ENCODE results near the gene KCNG3. TPM values are rescaled to one million over a fixed set of nuclear protein-coding genes. Genes with fewer than 3 reads are reported as not detected.
A peak's percentile ranks its signal among the peaks of the same experiment; 100 is the strongest.

Gene KCNG3, protein sequence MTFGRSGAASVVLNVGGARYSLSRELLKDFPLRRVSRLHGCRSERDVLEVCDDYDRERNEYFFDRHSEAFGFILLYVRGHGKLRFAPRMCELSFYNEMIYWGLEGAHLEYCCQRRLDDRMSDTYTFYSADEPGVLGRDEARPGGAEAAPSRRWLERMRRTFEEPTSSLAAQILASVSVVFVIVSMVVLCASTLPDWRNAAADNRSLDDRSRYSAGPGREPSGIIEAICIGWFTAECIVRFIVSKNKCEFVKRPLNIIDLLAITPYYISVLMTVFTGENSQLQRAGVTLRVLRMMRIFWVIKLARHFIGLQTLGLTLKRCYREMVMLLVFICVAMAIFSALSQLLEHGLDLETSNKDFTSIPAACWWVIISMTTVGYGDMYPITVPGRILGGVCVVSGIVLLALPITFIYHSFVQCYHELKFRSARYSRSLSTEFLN
- total RNA-seq, result 1.2 TPM

DNA sequence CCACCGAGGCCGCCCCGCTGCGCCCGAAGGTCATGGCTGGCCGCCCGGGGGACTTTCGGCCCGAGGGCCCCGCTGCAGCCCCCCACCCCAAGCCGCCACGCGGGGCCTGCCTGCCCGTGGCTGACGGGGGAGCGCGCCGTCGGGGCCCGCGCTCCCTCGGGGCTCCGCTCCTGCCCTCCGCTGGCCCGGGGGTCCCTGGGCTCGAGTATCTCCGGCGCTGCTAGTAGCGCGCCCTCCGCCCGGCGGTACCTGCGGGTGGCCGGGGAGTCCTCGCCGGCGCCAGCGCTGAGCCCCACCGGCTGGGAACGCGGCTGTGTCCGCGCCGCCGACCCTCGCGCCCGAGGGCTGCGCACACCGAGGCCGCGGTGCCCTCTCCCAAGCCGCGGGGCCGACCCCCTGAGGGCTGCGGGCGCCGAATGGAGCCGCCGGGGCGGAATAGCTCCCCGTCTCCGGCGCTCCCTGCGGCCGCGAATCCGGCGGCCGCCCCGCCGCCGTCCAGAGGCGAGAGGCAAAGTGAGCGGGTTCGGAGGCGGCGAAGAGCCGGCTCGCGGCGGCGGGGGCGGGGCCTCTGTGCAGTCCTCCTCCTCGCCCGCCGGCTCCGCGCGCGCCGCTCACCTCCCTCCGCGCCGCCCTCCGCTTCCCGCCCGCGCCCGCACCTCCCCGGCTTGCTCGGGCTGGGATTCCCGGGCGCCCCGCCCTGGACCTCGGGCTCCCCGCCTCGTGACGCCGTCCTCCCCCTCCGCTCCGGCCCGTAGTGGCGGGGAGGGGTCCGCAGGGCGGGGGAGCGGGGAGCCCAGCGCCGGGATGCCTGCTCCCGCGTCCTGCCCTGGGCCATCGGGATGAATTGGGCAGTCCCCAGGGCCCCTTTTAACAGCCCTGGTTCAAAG, at the start of gene KCNG3:
Gene KCNG3, minus strand, starts transcription at position 515 of the 887 bp plus-strand sequence. Its CDS starts 481 bp downstream, at position 34.
- FAIRE-seq (no peak), DNase-seq (ENCODE audit: low spot score in 2 of 2) (peak; percentile 63 to 66)

DNA sequence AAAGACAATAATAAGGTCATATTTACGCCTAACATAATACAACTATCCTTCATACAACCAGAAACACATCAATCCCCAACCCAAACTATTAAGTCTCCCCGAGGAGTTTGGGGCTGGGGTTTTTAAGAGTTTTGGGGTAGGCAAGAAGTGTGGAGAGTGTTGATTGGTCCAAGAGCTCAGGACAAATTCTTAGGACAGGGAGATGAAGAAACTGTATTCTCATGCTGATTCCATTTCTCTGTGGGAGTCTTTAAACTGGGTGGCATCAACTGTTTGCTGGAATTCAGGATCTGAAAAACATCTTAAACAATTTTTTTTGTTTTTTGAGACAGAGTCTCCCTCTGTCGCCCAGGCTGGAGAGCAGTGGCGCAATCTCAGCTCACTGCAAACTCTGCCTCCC, 49.1 kb upstream of the KCNG3 start:
- DNase-seq (ENCODE audit: low spot score in 2 of 2), result no peak
- FAIRE-seq, result no peak

DNA sequence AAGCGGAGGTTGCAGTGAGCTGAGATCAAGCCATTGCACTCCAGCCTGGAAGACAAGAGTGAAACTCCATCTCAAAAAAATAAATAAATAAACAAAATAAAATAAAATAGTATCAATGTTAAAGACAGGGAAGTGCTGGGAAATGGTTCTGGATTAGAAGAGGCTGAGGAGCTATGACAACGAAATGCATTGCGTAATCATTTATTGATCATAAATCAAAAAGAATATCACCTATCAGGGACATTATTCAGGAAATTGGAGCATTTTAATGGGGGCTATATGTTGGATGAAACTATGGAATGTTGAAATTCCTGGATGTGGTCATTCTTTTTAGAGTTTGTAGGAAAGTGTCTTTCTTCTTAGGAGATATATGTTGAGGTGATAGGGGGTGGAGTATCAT, 43.7 kb upstream of the KCNG3 start:
- DNase-seq (ENCODE audit: low spot score in 2 of 2) (no peak), FAIRE-seq (no peak)

DNA sequence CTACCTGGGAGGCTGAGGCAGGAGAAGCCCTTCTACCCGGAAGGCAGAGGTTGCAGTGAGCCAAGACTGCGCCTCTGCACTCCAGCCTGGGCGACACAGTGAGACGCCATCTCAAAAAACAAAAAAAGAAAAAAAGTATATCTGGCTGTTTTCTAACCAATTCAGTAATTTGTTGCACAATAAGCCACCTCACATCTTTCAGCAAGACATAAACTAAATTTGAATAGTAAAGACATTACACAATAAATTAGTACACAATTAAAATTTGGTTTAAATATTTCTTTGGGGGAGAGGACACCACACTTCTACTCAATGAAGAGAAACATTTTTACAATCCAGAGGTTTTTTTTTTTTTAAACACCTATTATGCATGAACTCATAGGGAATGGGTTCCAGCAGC, 38.6 kb upstream of the KCNG3 start:
- DNase-seq (ENCODE audit: low spot score in 2 of 2), result no peak
- FAIRE-seq, result no peak

DNA sequence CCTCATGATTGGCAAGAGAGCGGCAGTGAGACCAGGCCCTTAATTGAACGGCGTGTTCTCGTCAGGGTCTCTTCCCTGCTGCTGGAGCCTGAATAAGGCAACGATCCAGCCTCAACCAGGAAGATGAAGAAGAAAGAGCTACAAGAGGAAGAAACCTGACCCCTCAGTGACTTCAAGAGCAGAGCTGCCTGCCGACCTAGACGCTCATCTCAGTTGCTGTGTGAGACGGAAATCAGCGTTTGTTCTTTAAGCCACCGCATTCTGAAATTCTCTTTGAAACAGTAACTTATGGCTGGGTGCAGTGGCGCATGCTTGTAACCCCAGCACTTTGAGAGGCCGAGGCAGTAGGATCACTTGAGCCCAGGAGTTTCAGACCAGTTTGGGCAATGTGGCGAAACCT, 29.6 kb upstream of the KCNG3 start:
- DNase-seq (ENCODE audit: low spot score in 2 of 2) (no peak), FAIRE-seq (no peak)

DNA sequence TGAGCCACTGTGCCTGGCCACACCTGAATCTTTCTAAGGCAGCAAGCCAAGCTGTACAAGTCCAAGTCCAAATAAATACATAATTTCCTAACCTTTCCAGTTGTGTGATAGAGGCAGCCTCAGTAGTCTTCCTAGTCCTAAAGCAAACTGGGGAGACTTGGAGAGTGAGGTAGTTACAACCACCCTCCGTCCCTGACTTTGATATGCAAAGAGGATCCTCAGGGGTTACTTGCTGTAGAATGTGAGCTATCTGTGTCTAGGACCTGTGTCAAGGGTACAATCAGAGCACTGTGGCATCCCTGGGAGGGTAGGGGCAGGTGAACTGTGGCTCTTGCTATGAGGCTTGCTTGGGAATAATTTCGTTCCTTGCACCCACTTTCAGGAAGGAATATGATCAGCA, 28.3 kb upstream of the KCNG3 start:
- FAIRE-seq, result no peak
- no peak for DNase-seq (ENCODE audit: low spot score in 2 of 2)

DNA sequence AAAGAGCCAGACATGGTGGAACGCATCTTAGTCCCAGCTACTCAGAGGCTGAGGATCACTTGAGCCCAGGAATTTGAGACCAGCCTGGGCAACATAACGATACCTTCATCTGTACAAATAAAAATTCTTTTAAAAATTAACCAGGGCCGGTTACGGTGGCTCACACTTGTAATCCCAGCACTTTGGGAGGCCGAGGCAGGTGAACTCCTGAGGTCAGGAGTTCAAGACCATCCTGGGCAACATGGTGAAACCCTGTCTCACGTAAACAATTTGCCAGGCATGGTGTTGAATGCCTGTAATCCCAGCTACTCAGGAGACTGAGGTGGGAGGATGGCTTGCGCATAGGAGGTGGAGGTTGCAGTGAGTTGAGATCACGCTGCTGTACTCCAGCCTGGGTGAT, 25.8 kb upstream of the KCNG3 start:
- no peak for DNase-seq (ENCODE audit: low spot score in 2 of 2)
- no peak for FAIRE-seq

DNA sequence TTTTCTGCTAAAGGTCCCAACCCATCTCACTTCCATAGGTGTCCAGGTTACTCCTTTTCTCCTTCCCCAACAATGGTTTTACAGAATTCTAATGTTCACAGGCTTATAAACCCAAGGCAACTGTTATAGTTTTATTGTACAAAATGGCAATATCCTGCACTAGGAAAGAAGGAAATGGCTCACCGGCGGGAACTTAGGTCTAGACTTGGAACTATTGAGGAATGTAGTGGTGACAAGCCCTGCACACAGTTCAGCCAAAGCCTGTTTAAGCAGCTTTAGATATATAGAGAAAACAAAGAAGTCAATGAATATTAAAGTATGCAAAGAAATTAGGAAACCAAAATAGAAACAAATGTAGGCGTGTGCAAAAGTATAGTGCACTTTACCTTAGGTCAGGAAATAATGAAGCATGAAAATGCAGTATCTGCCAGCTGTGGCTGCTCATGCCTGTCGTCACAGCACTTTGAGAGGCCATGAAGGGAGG, 22.7 kb upstream of the KCNG3 start:
- no peak for FAIRE-seq
- no peak for DNase-seq (ENCODE audit: low spot score in 2 of 2)

DNA sequence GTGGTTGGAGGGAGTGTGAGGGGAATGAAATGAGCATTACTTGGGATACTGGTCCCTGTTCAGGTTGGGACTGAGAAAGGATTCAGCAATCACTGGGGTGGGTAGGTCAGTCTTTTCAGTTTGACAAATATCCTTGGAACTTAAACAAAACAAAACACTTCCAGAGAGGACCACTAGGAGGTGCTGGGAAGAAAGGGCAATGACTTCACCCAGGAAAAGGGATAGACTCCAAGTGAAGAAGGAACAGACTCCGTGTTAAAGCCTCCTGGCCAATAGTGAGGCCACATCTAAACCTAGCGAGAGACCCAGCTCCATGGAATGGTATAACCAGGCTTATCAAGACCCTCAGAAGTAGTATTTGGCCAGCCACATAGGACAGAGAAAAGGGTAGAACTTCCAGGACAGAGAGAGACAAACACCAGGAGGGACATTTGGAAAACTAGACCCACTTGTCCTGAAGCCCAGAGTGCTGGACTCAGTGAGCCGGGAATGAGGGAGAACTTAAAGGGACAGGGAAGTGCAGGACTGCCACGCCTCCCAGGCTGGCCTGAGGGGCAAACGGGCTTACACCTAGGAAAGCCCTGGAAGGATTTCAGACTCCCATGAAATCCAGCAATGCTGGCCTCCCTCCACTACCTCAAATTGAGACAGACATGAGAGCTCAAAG, 19.6 kb upstream of the KCNG3 start:
- FAIRE-seq (no peak), DNase-seq (ENCODE audit: low spot score in 2 of 2) (peak in 1 of 2 donors; percentile 34)

DNA sequence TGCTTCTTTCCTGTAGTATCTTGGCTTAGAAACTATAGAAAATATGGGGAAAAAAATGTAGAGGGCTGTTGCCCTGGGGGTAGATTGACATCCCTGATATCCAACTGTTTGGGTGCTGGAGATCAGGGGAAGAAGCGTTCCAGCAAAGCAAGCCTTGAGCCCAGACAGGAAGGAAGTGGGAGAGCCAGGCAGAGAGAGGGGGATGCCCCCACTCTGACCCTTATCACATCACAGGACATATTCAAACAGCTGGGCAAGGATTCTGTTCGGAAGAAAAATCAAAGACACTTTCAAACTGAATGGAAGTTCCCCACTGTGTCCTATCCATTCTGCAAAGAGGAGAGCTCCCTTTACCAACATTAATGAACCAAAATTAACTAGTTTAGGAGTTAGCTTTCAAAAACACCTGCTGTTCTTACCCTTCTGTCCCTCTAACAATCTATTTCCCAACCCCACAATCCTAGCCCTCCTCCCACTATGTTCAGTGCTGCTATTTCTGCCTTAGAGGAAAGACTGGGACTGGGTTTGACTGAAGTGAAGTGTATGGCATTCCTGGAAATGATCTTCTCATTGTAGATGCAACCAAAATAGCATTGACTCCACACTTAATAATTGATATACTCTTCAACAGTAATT, 16.9 kb upstream of the KCNG3 start:
- FAIRE-seq (no peak), DNase-seq (ENCODE audit: low spot score in 2 of 2) (no peak)

DNA sequence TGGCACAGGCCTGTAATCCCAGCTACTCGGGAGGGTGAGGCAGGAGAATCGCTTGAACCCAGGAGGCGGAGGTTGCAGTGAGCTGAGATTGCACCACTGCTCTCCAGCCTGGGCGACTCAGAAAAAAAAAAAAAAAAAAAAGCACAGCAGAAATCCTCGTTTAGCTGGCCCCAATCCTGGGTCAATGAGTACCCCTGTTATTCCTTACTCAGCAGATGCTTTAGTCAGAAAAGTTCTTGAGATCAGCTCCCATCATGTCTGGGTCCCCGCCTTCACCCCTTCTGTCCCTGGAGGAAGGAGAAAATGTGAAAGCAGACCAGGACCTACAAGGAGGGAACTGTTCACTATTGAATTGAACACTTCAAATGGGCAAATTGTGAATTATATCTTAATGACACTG, 16.4 kb upstream of the KCNG3 start:
- no peak for FAIRE-seq

DNA sequence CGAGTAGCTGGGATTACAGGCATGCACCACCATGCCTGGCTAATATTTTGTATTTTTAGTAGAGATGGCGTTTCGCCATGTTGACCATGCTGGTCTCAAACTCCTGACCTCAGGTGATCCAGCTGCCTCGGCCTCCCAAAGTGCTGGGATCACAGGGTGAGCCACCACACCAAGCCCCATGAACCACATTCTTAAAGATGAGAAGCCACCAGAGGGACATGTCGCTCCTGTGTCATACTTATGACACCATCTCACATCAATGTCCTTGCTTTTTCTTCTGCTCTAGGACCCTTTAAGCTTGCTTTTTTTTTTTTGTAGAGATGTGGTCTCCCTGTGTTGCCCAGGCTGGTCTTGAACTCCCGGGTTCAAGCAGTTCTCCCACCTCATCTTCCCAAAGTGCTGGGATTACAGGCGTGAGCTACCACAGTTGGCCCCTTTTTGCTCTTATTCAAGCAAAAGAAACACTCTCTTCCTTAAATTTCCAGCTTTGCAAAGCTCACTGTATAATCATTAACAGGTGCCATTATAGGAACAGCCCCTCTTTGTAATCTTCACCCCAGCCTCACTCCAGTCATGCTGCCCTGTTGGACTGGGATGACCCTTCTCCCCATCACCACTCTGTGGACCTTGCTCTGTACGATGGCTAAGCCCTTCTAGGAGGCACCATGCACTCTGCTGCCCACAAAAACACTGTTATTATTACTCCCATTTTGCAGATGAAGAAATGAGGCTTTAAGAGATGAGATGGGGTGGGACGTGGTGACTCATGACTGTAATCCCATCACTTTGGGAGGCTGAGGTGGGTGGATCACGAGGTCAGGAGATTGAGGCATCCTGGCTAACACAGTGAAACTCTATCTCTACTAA, 10.8 kb upstream of the KCNG3 start:
- DNase-seq (ENCODE audit: low spot score in 2 of 2), result no peak
- FAIRE-seq, result no peak

More for the DNA sequence above, 16.4 kb upstream of the KCNG3 start:
- DNase-seq (ENCODE audit: low spot score in 2 of 2), result no peak

DNA sequence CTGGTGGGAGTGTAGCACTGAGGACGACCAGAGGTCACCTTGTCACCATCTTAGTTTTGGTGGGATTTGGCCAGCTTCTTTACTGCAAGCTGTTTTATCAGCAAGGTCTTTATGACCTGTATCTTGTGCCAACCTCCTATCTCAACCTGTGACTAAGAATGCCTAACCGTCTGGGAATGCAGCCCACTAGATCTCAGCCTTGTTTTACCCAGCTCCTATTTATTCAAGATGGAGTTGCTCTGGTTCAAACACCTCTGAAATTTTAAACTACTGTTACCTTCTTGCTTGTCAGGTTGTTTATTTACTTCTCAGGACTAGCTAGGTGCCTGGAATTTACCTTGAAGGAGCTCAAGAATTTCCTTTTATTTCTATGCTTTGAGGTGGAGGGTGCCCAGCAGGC, 9.5 kb upstream of the KCNG3 start:
- FAIRE-seq (no peak), DNase-seq (ENCODE audit: low spot score in 2 of 2) (no peak)

DNA sequence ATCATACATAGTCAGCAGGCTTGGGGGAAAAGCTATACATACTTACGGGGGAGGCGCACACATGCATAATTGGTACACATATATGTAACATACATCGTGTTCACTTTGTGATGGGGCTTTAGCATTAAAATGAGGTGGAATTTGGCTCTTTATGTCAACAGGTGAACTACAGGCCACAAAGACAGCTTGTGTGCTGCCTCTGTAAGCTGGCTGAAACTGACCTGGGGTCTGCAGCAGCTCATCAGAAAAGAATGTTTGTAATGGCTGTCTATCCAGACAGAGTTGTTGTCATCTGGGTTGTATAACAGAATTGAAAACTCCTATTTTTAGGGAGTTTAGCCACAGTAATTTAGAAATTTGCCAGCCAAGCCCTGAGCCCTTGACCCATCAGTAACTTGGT, 4.7 kb upstream of the KCNG3 start:
- DNase-seq (ENCODE audit: low spot score in 2 of 2) (no peak), FAIRE-seq (no peak)

DNA sequence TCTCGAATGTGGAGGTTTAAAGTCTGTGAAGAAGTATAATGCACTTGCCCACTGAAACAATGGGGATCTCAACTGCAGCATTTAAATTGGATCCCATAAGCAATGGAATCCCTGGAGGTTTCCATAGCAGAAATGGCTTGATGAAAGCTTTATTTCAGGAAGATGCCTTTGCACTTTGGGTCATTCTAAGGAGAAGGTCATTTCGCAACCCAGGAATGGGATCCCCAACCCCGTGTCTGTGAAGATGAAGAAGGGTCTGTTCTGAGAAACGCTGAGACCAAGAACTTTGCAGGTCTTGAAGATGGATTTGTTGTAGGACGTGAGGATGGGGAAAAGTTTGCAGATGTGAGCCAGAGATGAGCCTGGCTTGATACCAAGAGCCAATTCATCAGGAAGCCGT, 1.8 kb upstream of the KCNG3 start:
- no peak for FAIRE-seq

DNA sequence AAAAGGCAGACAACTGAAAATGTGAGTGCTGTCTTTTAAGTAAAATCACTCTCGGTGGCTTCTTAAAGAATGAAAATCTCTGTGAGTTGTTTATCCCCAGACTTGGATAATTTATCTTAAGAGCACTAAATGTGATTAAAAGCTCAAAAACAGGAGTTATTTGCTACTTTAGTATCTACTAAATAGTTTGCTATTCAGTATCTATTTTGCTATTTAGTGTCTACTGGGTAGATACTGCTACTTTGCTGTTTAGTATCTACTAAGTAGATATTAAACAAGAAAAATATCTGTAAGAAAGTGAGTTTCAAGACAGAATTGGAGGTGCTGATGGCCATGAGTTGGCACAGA, 1.4 kb upstream of the KCNG3 start:
- DNase-seq (ENCODE audit: low spot score in 2 of 2) (no peak), FAIRE-seq (no peak)

More for the DNA sequence above, 1.8 kb upstream of the KCNG3 start:
- DNase-seq (ENCODE audit: low spot score in 2 of 2), result no peak

DNA sequence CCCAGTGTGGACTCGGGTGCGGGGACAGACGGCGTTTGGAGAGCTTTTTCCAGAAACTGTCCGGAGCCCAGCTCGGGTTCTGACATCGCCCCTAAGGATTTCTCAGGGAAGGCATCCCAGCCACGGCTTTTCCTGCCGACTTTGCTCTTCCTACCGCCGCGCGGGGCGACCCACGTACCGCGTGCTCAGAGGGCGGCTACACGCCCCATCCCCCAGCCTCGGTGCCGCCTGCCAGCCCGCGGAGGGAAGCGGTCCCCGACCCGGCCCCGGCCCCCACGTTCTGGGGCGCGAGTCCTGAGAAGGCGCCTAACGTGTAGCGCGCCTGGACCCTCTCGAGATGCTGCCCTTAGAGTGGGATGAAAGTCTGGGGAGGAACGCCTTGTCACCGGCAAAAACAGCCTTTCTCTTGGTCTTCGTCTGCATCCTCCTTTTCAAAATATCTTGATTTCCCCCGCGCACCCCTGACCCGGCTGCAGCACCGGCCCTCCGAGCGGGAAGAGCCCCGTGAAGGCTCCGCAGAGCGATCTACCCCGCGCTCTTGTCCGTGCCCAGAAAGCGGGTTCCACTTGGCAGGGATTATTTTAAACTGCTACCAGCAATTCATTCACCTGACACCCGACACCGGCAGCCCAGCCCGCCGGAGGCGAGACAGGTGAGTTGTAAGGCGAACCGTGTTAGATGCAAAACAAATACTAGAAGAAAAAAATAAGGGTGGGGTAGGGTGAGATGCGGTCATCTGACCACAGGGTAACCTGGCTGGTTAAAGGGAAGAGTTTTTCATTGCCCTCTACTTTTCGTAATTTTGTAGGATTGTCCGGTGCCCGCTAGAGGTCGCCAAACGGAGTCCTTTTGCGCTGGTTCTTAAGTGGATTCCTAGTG, 812 bp upstream of the KCNG3 start:
- DNase-seq (ENCODE audit: low spot score in 2 of 2), result peak; percentile 63 to 67
- no peak for FAIRE-seq

DNA sequence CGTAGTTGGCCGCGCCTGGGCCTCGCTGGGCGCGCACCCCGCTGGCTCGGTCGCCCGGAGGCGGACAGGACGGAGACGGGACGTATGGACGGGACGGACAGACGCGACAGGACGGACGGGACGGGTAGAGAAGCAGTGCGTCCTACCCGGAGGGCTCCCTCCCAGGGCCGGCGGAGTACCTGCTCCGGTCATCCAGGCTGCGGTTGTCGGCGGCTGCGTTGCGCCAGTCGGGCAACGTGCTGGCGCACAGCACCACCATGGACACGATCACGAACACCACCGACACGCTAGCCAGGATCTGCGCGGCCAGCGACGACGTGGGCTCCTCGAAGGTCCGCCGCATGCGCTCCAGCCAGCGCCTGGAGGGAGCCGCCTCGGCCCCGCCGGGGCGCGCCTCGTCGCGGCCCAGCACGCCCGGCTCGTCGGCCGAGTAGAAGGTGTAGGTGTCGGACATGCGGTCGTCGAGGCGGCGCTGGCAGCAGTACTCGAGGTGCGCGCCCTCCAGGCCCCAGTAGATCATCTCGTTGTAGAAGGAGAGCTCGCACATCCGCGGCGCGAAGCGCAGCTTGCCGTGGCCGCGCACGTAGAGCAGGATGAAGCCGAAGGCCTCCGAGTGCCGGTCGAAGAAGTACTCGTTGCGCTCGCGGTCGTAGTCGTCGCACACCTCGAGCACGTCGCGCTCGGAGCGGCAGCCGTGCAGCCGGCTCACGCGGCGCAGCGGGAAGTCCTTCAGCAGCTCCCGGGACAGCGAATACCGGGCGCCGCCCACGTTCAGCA, 903 bp downstream of the KCNG3 start:
- no peak for FAIRE-seq

More for the DNA sequence above, 903 bp downstream of the KCNG3 start:
- DNase-seq (ENCODE audit: low spot score in 2 of 2), result no peak

Measured in frontal cortex (tissue), 4 donors.